Central memory CD8-positive, alpha-beta T cell (primary cell): ENCODE data around the gene TEX53.

Experiments
- ATAC-seq: fragments of 150-1000 bp; cut with Tn5 transposase; replicated peaks from 2 replicates; pipeline ENCODE4 v1.10.0; 2022; ENCODE audit warnings: mild to moderate bottlenecking, moderate FRiP score, moderate number of reproducible peaks; ENCODE audit not compliant: poor library complexity, severe bottlenecking; ENCODE audit errors: extremely low read depth
- DNase-seq, 2 donors: peaks; one replicate each; pipeline ENCODE4 v3.0.0; 2021; ENCODE audit warnings: low spot score in 2 of 2
- H3K27ac Mint-ChIP-seq: one replicate; pipeline ENCODE4 v1.8.0; 2022; ENCODE audit warnings: low read depth, mild to moderate bottlenecking, moderate library complexity, mixed read lengths
- H3K27me3 Mint-ChIP-seq: one replicate; pipeline ENCODE4 v1.8.0; 2022; ENCODE audit warnings: mixed read lengths
- H3K36me3 Mint-ChIP-seq: one replicate; pipeline ENCODE4 v1.8.0; 2022; ENCODE audit warnings: mild to moderate bottlenecking, moderate library complexity, mixed read lengths; ENCODE audit not compliant: insufficient read depth
- H3K4me1 Mint-ChIP-seq: one replicate; pipeline ENCODE4 v1.8.0; 2022; ENCODE audit warnings: mixed read lengths
- H3K4me3 Mint-ChIP-seq: one replicate; pipeline ENCODE4 v1.8.0; 2022; ENCODE audit warnings: mild to moderate bottlenecking, moderate library complexity, mixed read lengths
- H3K9me3 Mint-ChIP-seq: one replicate; pipeline ENCODE4 v1.8.0; 2022; ENCODE audit warnings: mixed read lengths

Gene TEX53

GRCh38 chr9:114689813-114690212 lies 32.2 kb upstream of the TEX53 start:
- peak overlapping the region; percentile 85 for H3K27ac Mint-ChIP-seq
- DNase-seq (no peak), ATAC-seq (no peak)
- H3K36me3 Mint-ChIP-seq: peaks cover 3% of the 10 kb centered on the region
- no peaks in the 10 kb centered on the region for H3K9me3 Mint-ChIP-seq
- no peaks in the 10 kb centered on the region for H3K27me3 Mint-ChIP-seq
- peaks cover 35% of the 10 kb centered on the region for H3K4me1 Mint-ChIP-seq
- no peak overlapping the region for H3K4me3 Mint-ChIP-seq

DNA sequence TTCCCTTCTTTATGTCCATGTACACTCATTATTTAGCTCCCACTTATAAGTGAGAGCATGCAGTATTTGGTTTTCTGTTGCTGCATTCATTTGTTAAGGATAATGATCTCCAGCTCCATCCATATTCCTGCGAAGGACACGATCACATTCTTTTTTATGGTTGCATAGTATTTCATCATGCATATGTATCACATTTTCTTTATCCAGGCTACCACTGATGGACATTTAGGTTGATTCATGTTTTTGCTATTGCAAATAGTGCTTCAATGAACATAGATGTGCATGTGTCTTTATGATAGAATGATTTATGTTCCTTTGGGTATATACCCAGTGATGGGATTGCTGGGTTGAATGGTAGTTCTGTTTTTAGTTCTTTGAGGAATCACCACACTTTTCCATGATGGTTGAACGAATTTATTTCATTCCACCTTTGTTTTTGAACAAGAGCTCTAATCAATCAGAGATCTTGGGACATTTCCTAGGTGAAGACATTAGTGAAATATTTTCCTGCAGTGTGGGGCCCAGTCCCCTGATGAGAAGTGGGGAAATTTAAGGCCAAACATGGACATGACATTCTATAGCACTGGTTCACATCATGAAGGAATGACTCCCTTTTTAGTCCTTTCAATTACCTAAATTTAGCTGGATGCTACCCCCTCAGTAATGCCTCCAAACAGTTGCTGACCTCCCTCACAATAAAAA lies 31.5 kb upstream of the TEX53 start:
- peaks cover 29% of the 10 kb centered on the region for H3K4me1 Mint-ChIP-seq
- H3K36me3 Mint-ChIP-seq: peaks cover 3% of the 10 kb centered on the region
- H3K9me3 Mint-ChIP-seq: no peaks in the 10 kb centered on the region
- peak overlapping the region; percentile 85 for H3K27ac Mint-ChIP-seq
- DNase-seq: no peak
- H3K27me3 Mint-ChIP-seq: no peaks in the 10 kb centered on the region
- H3K4me3 Mint-ChIP-seq: no peak overlapping the region
- ATAC-seq: no peak

DNA sequence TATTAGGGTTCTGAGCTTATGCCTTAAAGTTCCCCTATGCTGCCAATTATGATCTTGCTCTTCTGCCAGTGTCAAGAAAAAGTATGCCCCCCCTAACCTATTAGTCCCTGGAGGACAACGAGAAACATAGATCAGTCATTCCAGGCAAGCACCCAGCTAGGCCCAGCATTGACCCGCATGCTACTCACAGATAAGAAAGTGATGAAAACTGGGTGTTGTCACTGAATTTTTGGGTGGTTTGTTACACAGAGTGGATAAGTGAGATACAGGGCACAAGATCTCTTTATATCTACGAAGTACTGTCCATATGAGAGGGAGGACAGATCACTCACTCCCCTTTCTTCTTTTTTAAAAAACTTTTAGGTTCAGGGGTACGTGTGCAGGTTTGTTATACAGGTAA lies 30.8 kb upstream of the TEX53 start:
- ATAC-seq (no peak), DNase-seq (no peak)
- H3K4me1 Mint-ChIP-seq: peaks cover 29% of the 10 kb centered on the region
- H3K27me3 Mint-ChIP-seq: no peaks in the 10 kb centered on the region
- H3K9me3 Mint-ChIP-seq: no peaks in the 10 kb centered on the region
- peaks cover 3% of the 10 kb centered on the region for H3K36me3 Mint-ChIP-seq
- H3K4me3 Mint-ChIP-seq: no peak overlapping the region
- no peak overlapping the region for H3K27ac Mint-ChIP-seq

GRCh38 chr9:114687034-114687433 lies 29.4 kb upstream of the TEX53 start:
- no peak overlapping the region for H3K27ac Mint-ChIP-seq
- H3K27me3 Mint-ChIP-seq: no peaks in the 10 kb centered on the region
- DNase-seq (no peak), ATAC-seq (no peak)
- no peak overlapping the region for H3K4me3 Mint-ChIP-seq
- no peaks in the 10 kb centered on the region for H3K36me3 Mint-ChIP-seq
- H3K9me3 Mint-ChIP-seq: no peaks in the 10 kb centered on the region
- H3K4me1 Mint-ChIP-seq: peaks cover 29% of the 10 kb centered on the region

DNA sequence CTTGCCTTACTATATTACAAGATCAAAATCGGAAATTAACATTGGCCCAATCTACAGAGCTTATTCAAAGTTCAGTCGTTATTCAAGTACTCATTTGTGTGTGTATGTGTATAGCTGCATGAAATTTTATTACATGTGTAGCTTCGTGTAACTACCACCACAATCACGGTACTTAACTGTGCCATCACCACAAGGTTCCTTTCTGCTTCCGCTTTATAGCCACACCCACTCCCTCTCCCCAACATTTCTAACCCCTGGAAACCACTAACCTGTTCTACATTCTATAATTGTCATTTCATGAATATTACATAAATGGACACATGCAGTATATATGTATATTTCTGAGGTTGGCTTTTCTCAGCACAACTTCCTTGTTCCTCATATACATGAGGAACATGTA lies 28.3 kb upstream of the TEX53 start:
- Mint-ChIP-seq H3K27me3 (no peaks in the 10 kb centered on the region), H3K9me3 (no peaks in the 10 kb centered on the region), H3K4me1 (peaks cover 28% of the 10 kb centered on the region), H3K27ac (no peak overlapping the region), H3K4me3 (no peak overlapping the region), H3K36me3 (peaks cover 2% of the 10 kb centered on the region)
- DNase-seq (no peak), ATAC-seq (no peak)

GRCh38 chr9:114684036-114684435 lies 26.4 kb upstream of the TEX53 start:
- no peak for ATAC-seq
- no peak for DNase-seq
- no peaks in the 10 kb centered on the region for H3K9me3 Mint-ChIP-seq
- no peak overlapping the region for H3K4me3 Mint-ChIP-seq
- H3K4me1 Mint-ChIP-seq: peaks cover 15% of the 10 kb centered on the region
- peaks cover 2% of the 10 kb centered on the region for H3K36me3 Mint-ChIP-seq
- H3K27me3 Mint-ChIP-seq: no peaks in the 10 kb centered on the region
- H3K27ac Mint-ChIP-seq: no peak overlapping the region

- H3K4me1 Mint-ChIP-seq: peaks cover 15% of the 10 kb centered on the region
- no peak for DNase-seq
- no peak for ATAC-seq
- no peaks in the 10 kb centered on the region for H3K27me3 Mint-ChIP-seq
- no peak overlapping the region for H3K4me3 Mint-ChIP-seq
- H3K27ac Mint-ChIP-seq: no peak overlapping the region
- peaks cover 2% of the 10 kb centered on the region for H3K36me3 Mint-ChIP-seq
- no peaks in the 10 kb centered on the region for H3K9me3 Mint-ChIP-seq
These were observed 25.2 kb upstream of the TEX53 start for GRCh38 chr9:114682846-114683245.

DNA sequence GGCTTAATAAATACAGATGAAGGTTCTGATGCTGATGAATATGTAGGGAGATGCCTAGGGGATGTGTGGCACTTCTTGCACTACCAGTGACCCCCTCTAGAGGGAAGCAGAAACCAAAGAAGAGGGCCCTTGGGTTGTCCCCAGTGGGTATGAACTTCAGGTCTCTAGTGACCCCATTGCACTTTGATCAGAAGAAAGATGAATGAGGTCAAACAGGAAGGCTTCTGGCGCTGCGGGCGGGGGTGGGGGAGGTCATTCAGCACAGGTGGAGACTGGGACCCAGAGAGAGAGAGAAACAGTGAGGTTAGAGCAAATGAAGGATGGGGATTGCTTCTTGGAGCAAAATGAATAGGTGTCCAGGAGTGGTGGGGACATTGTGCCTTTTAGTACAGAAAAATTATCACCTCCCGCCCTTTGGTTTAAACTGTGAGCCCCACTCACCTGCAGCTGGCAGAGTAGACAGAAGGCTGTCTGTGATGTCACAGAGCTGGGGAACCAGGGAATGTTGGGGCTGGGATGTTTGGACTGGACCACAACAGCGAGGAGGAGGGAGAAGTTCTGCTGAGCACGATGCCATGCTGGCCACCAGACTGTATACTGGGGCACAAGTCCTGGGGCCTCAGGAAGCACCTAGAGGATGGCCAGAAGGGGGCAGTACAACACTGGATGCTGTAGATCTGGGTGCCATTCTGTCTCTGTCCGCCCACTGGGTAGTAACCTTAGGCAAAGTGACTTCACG lies 24.2 kb upstream of the TEX53 start, which contains the start of gene TEX48:
TEX48 (minus strand) TSS at position 599 of the 739 bp plus-strand sequence. CDS start 10,469 bp downstream, outside the sequence.
- Mint-ChIP-seq H3K27me3 (no peaks in the 10 kb centered on the region), H3K4me3 (peak within 1 kb of the TSS; percentile 62), H3K4me1 (peaks cover 15% of the 10 kb centered on the region), H3K27ac (peak within 1 kb of the TSS; percentile 29), H3K9me3 (no peaks in the 10 kb centered on the region), H3K36me3 (peaks cover 2% of the 10 kb centered on the region)
- DNase-seq (peak; percentile 69 to 71), ATAC-seq (peak; percentile 92)

DNA sequence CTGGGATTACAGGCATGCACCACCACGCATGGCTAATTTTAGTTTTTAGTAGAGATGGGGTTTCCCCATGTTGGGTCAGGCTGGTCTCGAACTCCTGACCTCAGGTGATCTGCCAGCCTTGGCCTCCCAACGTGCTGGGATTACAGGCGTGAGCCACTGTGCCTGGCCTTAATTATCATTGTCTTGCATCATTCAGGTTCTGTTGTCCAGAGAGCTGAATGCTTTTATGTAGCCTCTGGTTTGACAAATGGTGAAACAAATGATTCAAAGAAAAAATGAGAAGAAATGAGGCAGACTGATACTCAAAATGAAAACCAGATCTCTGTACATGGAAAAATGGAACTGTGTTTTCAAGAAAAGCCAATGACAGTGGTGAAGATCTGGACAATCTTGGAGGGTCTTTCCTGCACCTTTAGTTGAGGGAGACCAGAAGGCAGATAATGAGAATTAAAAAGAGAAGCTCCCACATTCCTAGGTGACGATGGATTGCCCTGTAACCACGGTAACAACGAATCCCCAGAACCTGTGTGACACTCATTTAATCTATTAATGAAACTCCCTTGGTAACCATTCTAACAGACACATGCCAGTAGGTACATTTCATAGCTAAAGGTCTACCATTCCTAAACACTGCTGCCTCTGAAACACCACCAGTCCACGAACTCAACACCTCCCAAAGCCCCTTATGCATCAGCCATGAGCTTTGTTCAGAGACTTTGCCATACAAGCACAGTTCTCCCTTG lies 22.8 kb upstream of the TEX53 start:
- peaks cover 8% of the 10 kb centered on the region for H3K4me1 Mint-ChIP-seq
- H3K27me3 Mint-ChIP-seq: no peaks in the 10 kb centered on the region
- no peak overlapping the region for H3K4me3 Mint-ChIP-seq
- no peak overlapping the region for H3K27ac Mint-ChIP-seq
- no peak for ATAC-seq
- no peaks in the 10 kb centered on the region for H3K9me3 Mint-ChIP-seq
- H3K36me3 Mint-ChIP-seq: peaks cover 2% of the 10 kb centered on the region
- no peak for DNase-seq

DNA sequence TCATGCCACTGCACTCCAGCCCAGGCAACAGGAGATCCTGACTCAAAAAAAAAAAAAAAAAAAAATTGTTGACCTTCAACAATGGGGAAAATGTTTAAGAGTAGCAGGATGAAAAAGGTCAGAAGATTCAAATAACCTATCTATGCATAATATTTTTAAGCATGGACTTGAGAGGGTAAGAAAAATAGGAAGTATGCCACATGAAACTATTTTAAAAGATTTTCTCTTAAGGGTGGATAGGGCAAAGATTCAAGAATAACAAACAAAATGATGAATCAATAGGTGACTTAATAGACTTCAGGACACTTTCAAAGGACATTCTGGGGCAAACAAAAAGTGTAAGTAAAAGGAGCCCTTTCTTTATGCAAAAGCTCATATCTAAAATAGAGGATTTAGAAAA lies 21.2 kb upstream of the TEX53 start:
- peaks cover 8% of the 10 kb centered on the region for H3K4me1 Mint-ChIP-seq
- H3K4me3 Mint-ChIP-seq: no peak overlapping the region
- no peaks in the 10 kb centered on the region for H3K27me3 Mint-ChIP-seq
- H3K36me3 Mint-ChIP-seq: peaks cover 2% of the 10 kb centered on the region
- ATAC-seq (no peak), DNase-seq (no peak)
- H3K27ac Mint-ChIP-seq: no peak overlapping the region
- no peaks in the 10 kb centered on the region for H3K9me3 Mint-ChIP-seq

- H3K9me3 Mint-ChIP-seq: no peaks in the 10 kb centered on the region
- DNase-seq (no peak), ATAC-seq (no peak)
- H3K4me3 Mint-ChIP-seq: no peak overlapping the region
- H3K4me1 Mint-ChIP-seq: peaks cover 8% of the 10 kb centered on the region
- H3K36me3 Mint-ChIP-seq: peaks cover 2% of the 10 kb centered on the region
- no peak overlapping the region for H3K27ac Mint-ChIP-seq
- H3K27me3 Mint-ChIP-seq: no peaks in the 10 kb centered on the region
These were observed 20.5 kb upstream of the TEX53 start for GRCh38 chr9:114678130-114678529.

DNA sequence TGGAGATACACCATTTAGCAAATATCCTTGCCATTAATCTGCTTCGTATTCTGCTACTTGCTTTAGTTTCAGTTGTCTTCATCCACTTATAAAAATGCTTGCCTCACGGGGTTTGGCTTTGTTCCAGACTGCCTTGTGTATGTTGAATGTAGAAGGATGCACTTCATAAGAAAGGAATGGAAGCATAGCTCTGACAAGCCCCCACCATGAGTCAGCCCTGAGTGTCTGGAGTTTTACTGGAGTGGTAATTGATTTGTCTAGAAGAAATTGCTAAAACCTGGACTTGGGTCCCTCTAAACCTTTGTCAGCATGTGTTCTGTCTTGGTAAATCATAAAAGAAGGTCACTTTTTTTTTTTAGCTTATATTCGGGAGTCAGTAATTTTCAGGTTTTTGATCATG lies 19.8 kb upstream of the TEX53 start:
- Mint-ChIP-seq H3K4me3 (no peak overlapping the region), H3K27ac (no peak overlapping the region), H3K36me3 (peaks cover 2% of the 10 kb centered on the region), H3K9me3 (no peaks in the 10 kb centered on the region), H3K27me3 (no peaks in the 10 kb centered on the region), H3K4me1 (peaks cover 8% of the 10 kb centered on the region)
- ATAC-seq (no peak), DNase-seq (no peak)
